GM21723 (cell line): ENCODE results near the gene ATP11A.
A peak's percentile ranks its signal among the peaks of the same experiment; 100 is the strongest.
"Not testable (repeated sequence)": the region's sequence is repeated elsewhere in the genome, so short reads cannot be mapped to it uniquely, and the experiment has no call there.

Experiments
- ATAC-seq: cut with Tn5 transposase; IDR thresholded peaks from one replicate; pipeline ENCODE4 v1.9.1; 2021; ENCODE audit warnings: mild to moderate bottlenecking, moderate library complexity; ENCODE audit not compliant: unreplicated experiment

ATP11A gene

GRCh38 chr13:112709316-112709715 is 19.5 kb downstream of the ATP11A start:
- not testable (repeated sequence) for ATAC-seq

GRCh38 chr13:112709825-112710783 is 20.3 kb downstream of the ATP11A start:
- ATAC-seq, result no peak

- ATAC-seq, result no peak
These were observed 21.2 kb downstream of the ATP11A start for GRCh38 chr13:112710855-112711527.

GRCh38 chr13:112711528-112712265 is 21.9 kb downstream of the ATP11A start:
- peak; percentile 50 for ATAC-seq

- no peak for ATAC-seq
These were observed 22.8 kb downstream of the ATP11A start for GRCh38 chr13:112712451-112713207.

- ATAC-seq, result no peak
These were observed 23.8 kb downstream of the ATP11A start for GRCh38 chr13:112713517-112714253.

GRCh38 chr13:112714376-112715174 is 24.7 kb downstream of the ATP11A start:
- no peak for ATAC-seq

- no peak for ATAC-seq
These were observed 25.4 kb downstream of the ATP11A start for GRCh38 chr13:112715210-112715609.

GRCh38 chr13:112715715-112716460 is 26.1 kb downstream of the ATP11A start:
- ATAC-seq, result no peak

- ATAC-seq, result no peak
These were observed 26.6 kb downstream of the ATP11A start for GRCh38 chr13:112716461-112716820.

- no peak for ATAC-seq
These were observed 27.1 kb downstream of the ATP11A start for GRCh38 chr13:112716841-112717520.

GRCh38 chr13:112718318-112718717 is 28.5 kb downstream of the ATP11A start:
- ATAC-seq, result no peak

- no peak for ATAC-seq
These were observed 29.2 kb downstream of the ATP11A start for GRCh38 chr13:112719016-112719415.

GRCh38 chr13:112719556-112719955 is 29.7 kb downstream of the ATP11A start:
- ATAC-seq, result no peak

- no peak for ATAC-seq
These were observed 30.4 kb downstream of the ATP11A start for GRCh38 chr13:112720251-112720650.

GRCh38 chr13:112720814-112721197 is 31.0 kb downstream of the ATP11A start:
- ATAC-seq, result no peak

- ATAC-seq, result no peak
These were observed 31.6 kb downstream of the ATP11A start for GRCh38 chr13:112721198-112722104.
